ENCODE data around the gene DHRSX. TPM values are rescaled to one million over a fixed set of nuclear protein-coding genes. Genes with fewer than 3 reads are reported as not detected.
A peak's percentile ranks its signal among the peaks of the same experiment; 100 is the strongest.

Gene DHRSX
- total RNA-seq, 2 donors from 2014 or later, result 36.5 to 45.4 TPM

DNA sequence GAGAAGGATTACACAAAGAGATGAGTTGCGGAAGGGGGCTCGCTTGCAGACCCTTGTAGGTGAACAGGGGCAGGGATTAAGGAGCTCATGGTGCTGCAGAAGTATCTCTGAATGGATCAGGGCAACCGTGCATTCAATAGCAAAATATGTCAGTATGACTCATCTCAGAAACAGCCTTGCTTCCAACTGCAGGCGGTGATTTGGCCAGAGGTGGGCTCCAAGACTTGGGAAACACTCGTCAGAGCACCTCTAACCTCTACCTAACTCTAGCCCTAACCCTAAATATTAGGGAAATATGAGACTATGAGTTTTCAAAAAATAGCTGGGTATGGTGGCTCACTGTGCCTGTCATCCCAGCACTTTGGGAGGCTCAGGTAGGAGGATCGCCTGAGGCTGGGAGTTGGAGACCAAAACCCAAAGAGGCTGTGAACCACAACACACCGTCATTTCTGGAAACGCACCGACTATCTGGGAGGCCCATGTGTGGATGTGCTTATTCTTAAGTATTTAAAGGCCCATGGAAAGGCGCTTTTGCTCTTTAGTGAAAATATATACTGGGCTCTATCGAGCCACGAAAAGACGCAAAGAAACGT, 102.6 kb downstream of the DHRSX start:
- Histone ChIP-seq H3K4me1 (ENCODE audit: control insufficient read depth, insufficient read depth, low read length) (peaks cover 6% of the 10 kb centered on the region), H3K36me3 (ENCODE audit: control insufficient read depth, insufficient read depth, low read length) (peaks cover 3% of the 10 kb centered on the region), H3K27ac (ENCODE audit: low read depth, low read length) (no peak overlapping the region), H3K9ac (ENCODE audit: extremely low read depth, low read length, poor library complexity, severe bottlenecking) (no peak overlapping the region), H3K9me3 (ENCODE audit: control insufficient read depth, low read length) (no peaks in the 10 kb centered on the region), H3K27me3 (ENCODE audit: control insufficient read depth, insufficient read depth, low read length, poor library complexity, severe bottlenecking) (no peaks in the 10 kb centered on the region), H3K4me3 (ENCODE audit: low read length) (no peak overlapping the region)
- H3K27ac Mint-ChIP-seq, result peak overlapping the region; percentile 78
- peak; percentile 49 for DNase-seq
- H3K4me1 Mint-ChIP-seq, result peaks cover 37% of the 10 kb centered on the region
- H3K27me3 Mint-ChIP-seq (ENCODE audit: insufficient read depth), result no peaks in the 10 kb centered on the region
- no peak overlapping the region for H3K4me3 Mint-ChIP-seq
- peaks cover 15% of the 10 kb centered on the region for H3K36me3 Mint-ChIP-seq (ENCODE audit: low read depth)
- 86% methylated on average over 10 to 14 of the region's 14 CpGs for whole genome bisulfite sequencing, 2 experiments (ENCODE audit: insufficient coverage in 1 of 2, insufficient read length in 1 of 2)
- peaks cover 4% of the 10 kb centered on the region for H3K9me3 Mint-ChIP-seq
- TF ChIP-seq, protein P1, sequence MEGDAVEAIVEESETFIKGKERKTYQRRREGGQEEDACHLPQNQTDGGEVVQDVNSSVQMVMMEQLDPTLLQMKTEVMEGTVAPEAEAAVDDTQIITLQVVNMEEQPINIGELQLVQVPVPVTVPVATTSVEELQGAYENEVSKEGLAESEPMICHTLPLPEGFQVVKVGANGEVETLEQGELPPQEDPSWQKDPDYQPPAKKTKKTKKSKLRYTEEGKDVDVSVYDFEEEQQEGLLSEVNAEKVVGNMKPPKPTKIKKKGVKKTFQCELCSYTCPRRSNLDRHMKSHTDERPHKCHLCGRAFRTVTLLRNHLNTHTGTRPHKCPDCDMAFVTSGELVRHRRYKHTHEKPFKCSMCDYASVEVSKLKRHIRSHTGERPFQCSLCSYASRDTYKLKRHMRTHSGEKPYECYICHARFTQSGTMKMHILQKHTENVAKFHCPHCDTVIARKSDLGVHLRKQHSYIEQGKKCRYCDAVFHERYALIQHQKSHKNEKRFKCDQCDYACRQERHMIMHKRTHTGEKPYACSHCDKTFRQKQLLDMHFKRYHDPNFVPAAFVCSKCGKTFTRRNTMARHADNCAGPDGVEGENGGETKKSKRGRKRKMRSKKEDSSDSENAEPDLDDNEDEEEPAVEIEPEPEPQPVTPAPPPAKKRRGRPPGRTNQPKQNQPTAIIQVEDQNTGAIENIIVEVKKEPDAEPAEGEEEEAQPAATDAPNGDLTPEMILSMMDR (conservative IDR thresholded peaks at IDR 0.05), result no peak

DNA sequence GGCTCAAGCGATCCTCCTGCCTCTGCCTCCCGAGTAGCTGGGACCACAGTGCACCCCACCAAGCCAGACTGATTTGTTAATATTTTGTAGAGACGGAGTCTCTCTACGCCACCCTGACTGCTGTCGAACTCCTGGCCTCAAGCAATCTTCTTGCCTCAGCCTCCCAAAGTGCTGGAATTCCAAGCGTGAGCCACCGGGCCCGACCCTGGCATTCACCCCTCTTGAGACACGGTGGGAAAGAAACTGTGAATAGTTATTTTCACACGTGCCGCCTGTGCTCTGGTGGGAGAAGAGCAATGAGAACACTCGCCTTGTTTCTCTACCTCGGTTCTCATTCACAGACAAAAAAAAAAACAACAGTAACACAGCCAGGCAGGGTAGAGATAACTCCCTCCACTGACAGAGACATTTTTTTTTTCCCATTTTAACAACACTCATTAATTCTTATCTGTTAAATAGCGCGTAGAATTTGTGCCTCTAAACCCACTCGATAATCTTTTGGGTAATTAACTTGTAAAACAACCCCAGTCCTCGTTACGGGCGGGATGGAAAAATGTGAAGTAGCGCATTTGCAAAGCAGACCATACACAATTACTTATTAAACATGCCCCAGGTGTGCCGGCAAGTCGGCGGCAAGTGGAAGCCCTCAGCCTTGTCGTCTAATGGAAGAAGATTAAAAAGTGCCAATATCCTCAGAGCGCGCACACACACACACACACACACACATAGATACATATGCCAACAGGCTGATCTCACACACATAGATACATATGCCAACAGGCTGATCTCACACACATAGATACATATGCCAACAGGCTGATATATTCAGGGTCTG, 103.3 kb downstream of the DHRSX start:
- H3K4me1 Mint-ChIP-seq, result peaks cover 37% of the 10 kb centered on the region
- no peak for DNase-seq
- no peak overlapping the region for H3K4me3 ChIP-seq (ENCODE audit: low read length)
- H3K36me3 ChIP-seq (ENCODE audit: control insufficient read depth, insufficient read depth, low read length), result no peaks in the 10 kb centered on the region
- H3K27ac ChIP-seq (ENCODE audit: low read depth, low read length), result peak overlapping the region; percentile 17
- TF ChIP-seq, protein P1 (conservative IDR thresholded peaks at IDR 0.05), result no peak
- WGBS, 2 experiments (ENCODE audit: insufficient coverage in 1 of 2, insufficient read length in 1 of 2), result 87 to 91% methylated on average over 19 to 26 of the region's 26 CpGs
- H3K27me3 Mint-ChIP-seq (ENCODE audit: insufficient read depth), result no peaks in the 10 kb centered on the region
- peaks cover 11% of the 10 kb centered on the region for H3K36me3 Mint-ChIP-seq (ENCODE audit: low read depth)
- H3K9me3 Mint-ChIP-seq, result peaks cover 4% of the 10 kb centered on the region
- H3K4me3 Mint-ChIP-seq, result no peak overlapping the region
- peak overlapping the region; percentile 78 for H3K27ac Mint-ChIP-seq
- H3K9ac ChIP-seq (ENCODE audit: extremely low read depth, low read length, poor library complexity, severe bottlenecking), result no peak overlapping the region
- no peaks in the 10 kb centered on the region for H3K9me3 ChIP-seq (ENCODE audit: control insufficient read depth, low read length)
- no peaks in the 10 kb centered on the region for H3K27me3 ChIP-seq (ENCODE audit: control insufficient read depth, insufficient read depth, low read length, poor library complexity, severe bottlenecking)
- H3K4me1 ChIP-seq (ENCODE audit: control insufficient read depth, insufficient read depth, low read length), result peaks cover 6% of the 10 kb centered on the region

DNA sequence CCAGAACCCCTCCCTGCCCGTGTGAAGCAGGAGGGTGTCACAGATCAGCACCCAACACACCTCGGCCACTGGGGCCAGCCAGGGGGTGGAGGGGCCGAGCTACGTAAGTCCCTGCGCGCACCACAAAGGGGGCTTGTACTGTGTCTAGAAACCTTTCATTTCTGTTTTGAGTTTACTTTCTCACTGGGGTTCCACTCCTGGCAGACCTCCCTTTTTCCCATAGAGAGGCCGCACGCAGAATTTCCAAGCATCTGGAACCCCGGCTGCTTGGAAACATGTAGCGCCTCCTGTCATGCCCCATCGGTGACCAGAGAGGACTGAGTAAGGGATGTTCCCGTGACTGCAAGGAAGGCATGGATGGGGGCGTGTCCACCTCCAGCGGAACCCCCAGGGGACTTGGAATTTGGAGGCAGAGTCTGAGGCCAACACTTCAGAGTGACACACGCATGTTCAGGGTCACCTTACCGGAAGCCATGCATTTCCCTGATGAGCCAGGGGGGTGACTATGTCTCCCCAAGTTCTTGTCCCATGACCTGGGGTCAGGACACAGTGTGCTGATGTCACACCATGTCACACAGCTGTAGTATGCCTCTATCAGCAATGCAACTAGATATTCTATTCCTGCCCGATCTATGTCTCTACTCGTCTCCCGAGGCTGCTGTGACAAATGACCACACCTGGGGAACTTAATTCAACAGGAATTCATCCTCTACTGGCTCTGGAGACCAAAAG, 105.3 kb downstream of the DHRSX start:
- peaks cover 6% of the 10 kb centered on the region for H3K4me1 ChIP-seq (ENCODE audit: control insufficient read depth, insufficient read depth, low read length)
- H3K4me3 ChIP-seq (ENCODE audit: low read length), result no peak overlapping the region
- Mint-ChIP-seq H3K4me1 (peaks cover 22% of the 10 kb centered on the region), H3K36me3 (ENCODE audit: low read depth) (peaks cover 23% of the 10 kb centered on the region), H3K4me3 (no peak overlapping the region), H3K27ac (peak overlapping the region; percentile 75), H3K9me3 (peaks cover 18% of the 10 kb centered on the region), H3K27me3 (ENCODE audit: insufficient read depth) (no peaks in the 10 kb centered on the region)
- H3K27ac ChIP-seq (ENCODE audit: low read depth, low read length), result no peak overlapping the region
- peaks cover 17% of the 10 kb centered on the region for H3K36me3 ChIP-seq (ENCODE audit: control insufficient read depth, insufficient read depth, low read length)
- 89 to 92% methylated on average over 15 to 19 of the region's 19 CpGs for WGBS, 2 experiments (ENCODE audit: insufficient coverage in 1 of 2, insufficient read length in 1 of 2)
- DNase-seq, result peak; percentile 72
- H3K9me3 ChIP-seq (ENCODE audit: control insufficient read depth, low read length), result peaks cover 17% of the 10 kb centered on the region
- TF ChIP-seq, protein P1 (conservative IDR thresholded peaks at IDR 0.05), result no peak
- no peaks in the 10 kb centered on the region for H3K27me3 ChIP-seq (ENCODE audit: control insufficient read depth, insufficient read depth, low read length, poor library complexity, severe bottlenecking)
- no peak overlapping the region for H3K9ac ChIP-seq (ENCODE audit: extremely low read depth, low read length, poor library complexity, severe bottlenecking)

All from endodermal cell (in vitro differentiated cells).